GM15510 (cell line): ENCODE results near the gene MAG.
A peak's percentile ranks its signal among the peaks of the same experiment; 100 is the strongest.

ENCODE experiments used
- POLR2A ChIP-seq: IDR thresholded peaks from 3 replicates; pipeline ENCODE4 v1.6.1; 2011; ENCODE audit warnings: borderline replicate concordance; ENCODE audit not compliant: insufficient read length; ENCODE audit errors: extremely low read depth

The MAG gene

DNA sequence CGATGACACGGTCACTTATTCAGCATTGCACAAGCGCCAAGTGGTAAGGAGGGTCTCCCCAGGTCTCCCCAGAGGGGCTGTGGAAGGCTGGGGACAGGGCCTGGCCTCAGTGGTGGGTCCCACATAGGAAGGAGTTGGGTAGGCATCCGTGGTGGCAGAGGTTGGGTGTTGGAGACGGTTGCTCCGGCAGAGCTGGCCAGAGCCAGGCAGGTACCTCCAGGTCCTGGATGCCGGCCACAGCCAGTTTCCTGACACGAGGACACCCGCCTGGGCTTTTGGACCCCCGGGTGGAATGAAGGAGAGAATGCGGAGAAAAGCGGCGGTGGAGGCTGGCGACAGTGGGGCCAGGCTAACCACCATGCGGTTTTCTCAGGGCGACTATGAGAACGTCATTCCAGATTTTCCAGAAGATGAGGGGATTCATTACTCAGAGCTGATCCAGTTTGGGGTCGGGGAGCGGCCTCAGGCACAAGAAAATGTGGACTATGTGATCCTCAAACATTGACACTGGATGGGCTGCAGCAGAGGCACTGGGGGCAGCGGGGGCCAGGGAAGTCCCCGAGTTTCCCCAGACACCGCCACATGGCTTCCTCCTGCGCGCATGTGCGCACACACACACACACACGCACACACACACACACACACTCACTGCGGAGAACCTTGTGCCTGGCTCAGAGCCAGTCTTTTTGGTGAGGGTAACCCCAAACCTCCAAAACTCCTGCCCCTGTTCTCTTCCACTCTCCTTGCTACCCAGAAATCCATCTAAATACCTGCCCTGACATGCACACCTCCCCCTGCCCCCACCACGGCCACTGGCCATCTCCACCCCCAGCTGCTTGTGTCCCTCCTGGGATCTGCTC, 54.5 kb downstream of the MAG start:
- TF ChIP-seq POLR2A = peak; percentile 27

- TF ChIP-seq POLR2A = peak; percentile 34
These were observed 55.4 kb downstream of the MAG start, which contains the start of gene FFAR1 for GRCh38 chr19:35347171-35347929. TSS of gene FFAR1 (plus strand) at chr19:35347902. CDS start at chr19:35351552, 3,650 bp downstream.

- no peak for TF ChIP-seq POLR2A
These were observed 56.0 kb downstream of the MAG start for GRCh38 chr19:35347930-35348298.

DNA sequence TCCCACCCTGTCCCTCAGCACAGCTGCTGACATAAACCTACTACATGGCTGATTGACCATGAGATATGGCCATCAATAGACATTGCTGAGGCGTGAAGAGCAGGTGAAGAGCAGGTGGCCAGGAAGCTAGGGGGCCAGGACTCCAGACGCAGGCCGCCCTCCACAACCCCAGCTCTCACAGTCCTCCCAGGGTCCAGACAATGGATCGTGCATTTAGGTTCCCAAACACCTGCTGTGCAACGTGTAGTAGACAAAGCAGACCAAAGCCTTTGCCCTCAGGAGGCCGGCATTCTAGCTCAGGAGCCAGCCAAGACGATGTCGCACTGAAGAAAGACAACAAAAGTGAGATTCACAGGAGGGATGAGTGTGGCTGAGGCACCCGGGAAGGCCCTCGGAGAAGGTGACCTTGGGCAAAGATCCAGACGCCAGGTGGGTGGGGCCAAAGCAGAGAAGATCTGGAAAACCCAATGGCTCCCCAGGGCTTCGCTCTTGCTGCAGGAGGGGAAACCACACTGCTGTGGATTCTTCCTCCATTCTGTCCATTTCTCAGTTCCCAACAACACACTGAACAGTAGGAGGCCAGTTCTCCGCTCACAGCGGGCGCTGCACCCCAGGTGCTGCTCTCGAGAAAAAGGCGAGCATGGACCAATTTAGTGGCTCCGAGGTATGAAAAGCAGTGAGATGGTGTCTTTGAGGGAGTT, 57.1 kb downstream of the MAG start:
- TF ChIP-seq POLR2A = peak; percentile 35

DNA sequence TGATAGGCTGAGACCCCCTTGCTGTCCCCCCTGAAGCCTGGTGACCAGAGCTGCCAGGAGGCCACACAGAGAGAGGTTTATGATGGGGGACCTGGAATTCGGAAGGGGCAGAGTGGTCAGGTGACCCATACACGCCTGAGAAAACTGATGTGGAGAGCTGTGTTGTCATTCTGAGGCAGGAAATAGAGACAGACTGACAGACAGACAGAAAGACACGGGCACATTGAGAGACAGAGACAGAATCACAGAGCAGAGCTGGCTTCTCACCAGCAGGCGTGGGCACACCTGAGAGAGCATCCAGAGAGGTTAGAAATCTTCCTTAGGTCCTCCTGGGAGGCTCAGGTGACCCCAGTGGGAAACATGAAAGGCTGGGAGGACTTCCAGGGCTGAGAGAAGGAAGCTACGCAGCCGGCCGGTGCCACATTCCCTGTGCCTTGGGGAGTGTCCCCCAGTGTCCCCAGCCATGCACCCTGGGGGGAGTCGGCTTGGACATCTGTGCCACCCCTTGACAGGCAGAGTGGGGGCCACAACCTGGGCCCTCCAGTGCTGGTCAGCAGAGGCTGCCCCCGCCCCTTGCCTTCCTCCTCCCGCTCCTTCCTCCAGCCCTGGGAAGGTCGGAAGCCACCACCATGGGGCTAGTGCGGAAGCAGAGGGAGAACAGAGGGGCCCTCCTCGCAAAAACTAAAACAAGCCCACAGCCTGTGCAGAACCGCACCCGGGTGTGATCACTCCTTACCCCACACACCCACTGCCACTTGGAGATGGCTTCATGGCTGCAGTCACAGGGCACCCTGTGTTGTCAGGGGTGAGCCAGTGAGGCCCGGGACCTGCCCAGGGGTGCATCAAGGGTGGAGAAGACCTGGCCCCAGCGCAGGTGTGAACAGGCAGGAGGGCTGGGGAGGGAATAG, 57.9 kb downstream of the MAG start:
- TF ChIP-seq POLR2A = peak; percentile 33

- no peak for TF ChIP-seq POLR2A
These were observed 58.6 kb downstream of the MAG start for GRCh38 chr19:35350591-35350990.

DNA sequence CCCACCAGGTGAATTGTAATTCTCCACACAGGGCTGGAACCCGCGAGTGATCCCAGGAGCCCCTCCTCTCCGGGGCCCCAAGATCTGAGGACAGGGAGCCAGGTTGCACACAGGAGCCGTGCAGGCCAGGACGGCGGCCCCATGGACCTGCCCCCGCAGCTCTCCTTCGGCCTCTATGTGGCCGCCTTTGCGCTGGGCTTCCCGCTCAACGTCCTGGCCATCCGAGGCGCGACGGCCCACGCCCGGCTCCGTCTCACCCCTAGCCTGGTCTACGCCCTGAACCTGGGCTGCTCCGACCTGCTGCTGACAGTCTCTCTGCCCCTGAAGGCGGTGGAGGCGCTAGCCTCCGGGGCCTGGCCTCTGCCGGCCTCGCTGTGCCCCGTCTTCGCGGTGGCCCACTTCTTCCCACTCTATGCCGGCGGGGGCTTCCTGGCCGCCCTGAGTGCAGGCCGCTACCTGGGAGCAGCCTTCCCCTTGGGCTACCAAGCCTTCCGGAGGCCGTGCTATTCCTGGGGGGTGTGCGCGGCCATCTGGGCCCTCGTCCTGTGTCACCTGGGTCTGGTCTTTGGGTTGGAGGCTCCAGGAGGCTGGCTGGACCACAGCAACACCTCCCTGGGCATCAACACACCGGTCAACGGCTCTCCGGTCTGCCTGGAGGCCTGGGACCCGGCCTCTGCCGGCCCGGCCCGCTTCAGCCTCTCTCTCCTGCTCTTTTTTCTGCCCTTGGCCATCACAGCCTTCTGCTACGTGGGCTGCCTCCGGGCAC, 59.6 kb downstream of the MAG start:
- no peak for TF ChIP-seq POLR2A

GRCh38 chr19:35352177-35352447, 60.2 kb downstream of the MAG start:
- TF ChIP-seq POLR2A = no peak

GRCh38 chr19:35352448-35353304, 60.7 kb downstream of the MAG start:
- TF ChIP-seq POLR2A = no peak

GRCh38 chr19:35353635-35354034, 61.7 kb downstream of the MAG start:
- TF ChIP-seq POLR2A = no peak

- TF ChIP-seq POLR2A = no peak
These were observed 62.9 kb downstream of the MAG start for GRCh38 chr19:35354898-35355297.

- no peak for TF ChIP-seq POLR2A
These were observed 64.0 kb downstream of the MAG start for GRCh38 chr19:35355791-35356460.
